Right ventricle myocardium inferior (tissue), 1 donor: ENCODE results near the gene ZNF445. TPM values are rescaled to one million over a fixed set of nuclear protein-coding genes. Genes with fewer than 3 reads are reported as not detected.
"Not testable (repeated sequence)": the region's sequence is repeated elsewhere in the genome, so short reads cannot be mapped to it uniquely, and the experiment has no call there.

Source experiments
- ATAC-seq: fragments of 200-7000 bp; cut with Tn5 transposase; one replicate; pipeline ENCODE4 v1.9.1; 2020; ENCODE audit warnings: mild to moderate bottlenecking, moderate library complexity
- DNase-seq: peaks from one replicate; pipeline ENCODE4 v3.0.0; 2021; ENCODE audit errors: missing footprints
- intact Hi-C: fragments of 100-400 bp; cut with DNase I; formaldehyde crosslinking; loops from one replicate; pipeline ENCODE4 v1.11.0; 2022
- total RNA-seq: library from RNA; stranded (reverse); fragmentation: NEBNext Ultra II Directional; extraction: Animal tissue kit (Norgen Biotek cat#: 25700); gene quantifications from one replicate; pipeline ENCODE4 v1.2.1, GENCODE V29; 2021
- donor health status: DM: no; HTN: yes; CAD: no; lungs with severe emphysema.

Gene ZNF445
- total RNA-seq, 1 donor from 2014 or later = 12.7 TPM

DNA sequence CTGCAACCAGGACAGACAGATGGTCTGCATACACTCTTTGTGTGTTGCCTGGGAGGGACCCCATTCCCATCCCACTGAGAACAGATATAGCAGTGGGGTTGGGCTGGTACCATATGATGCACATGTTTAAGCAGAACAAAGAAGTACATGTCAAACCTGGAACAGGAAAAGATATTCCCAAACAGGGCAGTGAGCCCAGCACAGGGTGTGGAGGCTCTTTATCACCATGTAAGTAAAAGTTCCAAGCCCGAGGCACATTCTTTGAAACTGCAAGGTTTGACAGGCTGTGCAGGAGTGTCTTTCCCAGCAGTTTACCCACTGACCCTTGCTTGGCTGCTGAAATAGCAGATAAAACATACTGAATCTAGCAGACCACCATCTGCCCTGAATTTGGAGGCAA is 5.3 kb upstream of the ZNF445 start:
- ATAC-seq (no peak), DNase-seq (no peak)
- intact Hi-C loops = no loop called here

DNA sequence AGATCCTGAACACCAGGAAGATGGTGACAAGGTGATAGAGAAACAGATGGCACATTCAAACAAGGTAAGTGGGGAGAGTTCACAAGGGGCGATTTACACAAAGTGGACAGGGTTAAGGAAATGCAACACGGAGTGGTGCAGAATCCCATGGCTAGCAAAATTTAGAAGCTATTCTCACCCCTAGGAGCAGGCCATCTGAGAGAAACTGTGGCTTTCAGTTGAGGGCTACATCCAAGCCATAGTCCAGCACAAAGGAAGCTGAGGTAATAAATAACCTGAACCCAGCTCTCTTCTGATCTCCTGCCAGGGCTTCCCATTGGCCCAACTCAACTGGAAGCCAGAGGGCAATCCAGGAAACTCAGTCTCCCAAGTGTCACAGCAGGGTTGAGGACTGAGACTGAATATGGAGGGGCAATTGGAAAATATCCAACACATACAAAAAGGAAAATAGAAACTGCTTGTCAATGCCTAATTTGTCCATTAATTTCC is 1.2 kb upstream of the ZNF445 start:
- ATAC-seq = no peak
- intact Hi-C loops = loop anchor here (2.0 to 5.0 kb wide), 2 partner anchors 40 to 156 kb away; no protein-coding TSS in a partner anchor
- DNase-seq = no peak

DNA sequence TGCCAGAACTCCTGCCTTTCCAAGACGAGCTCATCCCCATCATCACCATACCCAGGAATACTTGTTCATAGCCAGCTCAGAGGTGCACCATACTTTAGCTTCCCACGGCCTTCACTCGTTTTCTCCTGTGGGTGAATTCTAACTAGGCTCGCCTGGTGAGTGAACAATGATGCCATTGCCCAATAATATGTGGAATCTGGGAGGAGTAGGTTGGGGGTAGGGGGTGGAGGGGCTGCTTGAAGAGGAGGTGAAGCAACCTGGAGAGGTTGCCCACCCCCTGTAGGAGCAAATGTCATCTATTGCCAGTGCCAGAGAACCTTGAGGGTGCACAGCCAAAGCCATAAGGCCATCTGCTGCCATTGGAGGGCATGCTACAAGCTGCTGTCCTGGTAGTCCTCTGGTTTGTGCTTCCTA is 592 bp upstream of the ZNF445 start:
- intact Hi-C loops = loop anchor here (2.0 to 5.0 kb wide), 2 partner anchors 39 to 156 kb away; no protein-coding TSS in a partner anchor
- DNase-seq (no peak), ATAC-seq (no peak)

DNA sequence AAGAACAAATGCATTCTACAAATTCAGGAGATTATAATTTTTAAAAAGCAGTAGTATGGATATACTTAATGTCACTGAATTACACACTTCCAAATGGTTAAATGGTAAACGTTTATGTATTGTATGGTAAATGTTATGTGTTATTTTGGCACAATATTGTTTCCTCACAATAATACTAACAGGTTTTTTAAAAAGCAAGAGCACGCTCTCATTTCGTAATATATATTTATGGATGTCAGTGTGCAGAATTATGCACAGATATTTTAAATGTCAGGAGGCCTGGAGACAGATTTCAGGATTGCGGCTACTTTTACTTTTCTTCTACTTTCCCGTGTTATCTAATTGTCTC is 533 bp downstream of the ZNF445 start:
- DNase-seq = no peak
- intact Hi-C loops = loop anchor here (5.0 kb wide), 1 partner anchor 155 kb away; no protein-coding TSS in a partner anchor
- ATAC-seq = no peak

DNA sequence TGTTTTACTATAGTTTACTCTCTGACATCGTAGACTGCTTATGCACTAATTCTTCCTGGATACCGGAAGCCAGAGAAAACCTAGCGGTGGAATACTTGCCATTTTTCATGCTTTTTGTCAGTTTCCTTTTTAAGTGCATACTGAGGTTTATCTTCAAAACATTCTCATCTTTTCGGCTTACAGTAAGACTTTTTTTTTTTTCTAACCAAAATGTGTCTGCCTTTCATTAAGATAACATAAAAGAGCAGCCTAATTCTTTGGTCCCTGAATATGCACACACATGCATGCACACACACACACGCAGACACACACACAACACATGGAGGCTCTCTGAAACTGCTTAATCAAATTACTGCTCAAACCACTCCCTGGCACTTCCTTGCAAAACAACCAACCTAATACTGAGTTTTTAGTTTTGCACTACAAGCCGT is 1.3 kb downstream of the ZNF445 start:
- DNase-seq (no peak), ATAC-seq (no peak)
- intact Hi-C loops = loop anchor here (5.0 kb wide), 1 partner anchor 154 kb away; no protein-coding TSS in a partner anchor

DNA sequence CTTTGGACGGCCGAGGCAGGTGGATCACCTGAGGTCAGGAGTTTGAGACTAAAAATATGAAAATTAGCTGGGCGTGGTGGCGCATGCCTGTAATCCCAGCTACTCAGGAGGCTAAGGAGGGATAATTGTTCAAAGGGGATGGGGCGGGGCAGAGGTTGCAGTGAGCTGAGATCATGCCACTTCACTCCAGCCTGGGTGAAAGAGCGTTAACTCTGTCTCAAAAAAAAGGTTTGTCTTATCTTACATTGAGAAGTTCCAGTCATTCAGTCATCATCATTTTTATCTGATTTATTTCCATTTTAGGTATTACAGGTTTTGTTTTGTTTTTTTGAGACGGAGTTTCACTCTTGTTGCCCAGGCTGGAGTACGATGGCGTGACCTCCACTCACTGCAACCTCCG is 2.6 kb downstream of the ZNF445 start:
- intact Hi-C loops = loop anchor here (5.0 kb wide), 1 partner anchor 153 kb away; no protein-coding TSS in a partner anchor
- not testable (repeated sequence) for ATAC-seq, DNase-seq

DNA sequence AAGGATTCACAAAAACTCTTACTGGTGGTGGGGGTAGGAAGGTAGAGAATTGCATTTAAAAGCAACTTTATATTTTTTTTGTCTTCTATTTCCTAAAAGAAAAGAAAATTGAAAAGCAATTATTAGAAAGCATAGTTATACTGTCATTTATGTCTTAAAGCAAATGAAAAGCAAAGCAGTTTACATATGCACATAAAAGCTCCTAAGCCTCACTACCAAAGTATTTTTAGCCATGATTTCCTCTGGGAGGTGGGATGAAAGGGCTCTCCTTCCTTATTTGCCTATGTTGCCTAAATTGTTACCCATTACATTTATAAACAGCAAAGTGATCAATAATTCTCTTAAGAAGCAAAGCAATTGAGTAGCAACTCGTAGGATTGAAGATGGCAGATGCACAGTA is 7.0 kb downstream of the ZNF445 start:
- DNase-seq (no peak), ATAC-seq (no peak)
- intact Hi-C loops = no loop called here

DNA sequence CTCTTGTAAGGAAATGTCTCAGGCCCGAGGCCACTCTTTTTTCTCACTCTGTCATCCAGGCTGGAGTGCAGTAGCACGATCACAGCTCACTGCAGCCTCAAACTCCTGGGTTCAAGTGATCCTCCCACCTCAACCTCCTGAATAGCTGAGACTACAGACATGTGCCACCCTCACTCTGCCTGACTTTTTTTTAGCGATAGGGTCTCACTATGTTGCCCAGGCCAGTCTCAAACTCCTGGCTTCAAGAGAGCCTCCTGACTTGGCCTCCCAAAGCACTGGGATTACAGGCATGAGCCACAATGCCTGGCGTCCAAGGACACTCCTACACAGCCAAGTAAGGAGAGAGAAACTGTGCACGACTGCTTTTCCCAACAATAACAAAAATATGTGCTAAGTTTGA is 7.6 kb downstream of the ZNF445 start:
- intact Hi-C loops = no loop called here
- DNase-seq (no peak), ATAC-seq (no peak)

DNA sequence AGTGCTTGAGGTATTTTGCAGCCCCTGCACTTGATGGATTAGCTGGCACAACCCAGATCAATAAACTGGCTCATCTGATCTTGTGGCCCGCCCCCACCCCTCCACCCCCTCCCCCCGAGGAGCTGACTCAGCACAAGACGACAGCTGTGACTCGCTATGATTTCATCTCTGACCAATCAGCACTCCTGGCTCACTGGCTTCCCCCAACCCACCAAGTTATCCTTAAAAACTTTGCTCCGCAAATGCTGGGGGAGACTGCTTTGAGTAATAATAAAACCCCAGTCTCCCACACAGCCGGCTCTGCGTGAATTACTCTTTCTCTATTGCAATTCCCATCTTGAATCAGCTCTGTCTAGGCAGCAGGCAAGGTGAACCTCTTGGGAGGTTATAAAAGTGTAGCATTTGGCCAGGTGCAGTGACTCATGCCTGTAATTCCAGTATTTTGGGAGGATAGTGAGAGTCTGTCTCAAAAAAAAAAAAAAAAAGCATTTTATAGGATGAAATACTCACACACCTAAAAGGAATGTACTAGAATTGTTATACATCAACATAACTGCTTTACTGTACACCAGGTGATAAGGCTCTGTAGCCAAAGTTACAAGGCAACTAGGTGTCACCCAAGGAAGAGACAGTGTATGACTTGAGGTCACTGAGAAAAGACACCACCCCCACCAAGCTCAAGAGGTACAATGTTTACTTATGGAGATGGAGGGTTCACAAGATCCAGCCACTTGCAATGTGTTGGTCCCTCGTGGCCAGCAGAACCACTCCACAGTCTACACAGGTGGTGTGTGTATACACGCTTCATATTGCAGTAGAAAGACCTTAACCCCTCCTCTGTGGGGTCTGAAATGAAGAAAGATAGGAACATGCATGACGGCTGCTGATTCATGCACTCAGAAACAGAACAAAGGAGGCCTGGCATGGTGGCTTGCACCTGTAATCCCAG is 8.6 kb downstream of the ZNF445 start:
- DNase-seq (no peak), ATAC-seq (no peak)
- intact Hi-C loops = no loop called here

DNA sequence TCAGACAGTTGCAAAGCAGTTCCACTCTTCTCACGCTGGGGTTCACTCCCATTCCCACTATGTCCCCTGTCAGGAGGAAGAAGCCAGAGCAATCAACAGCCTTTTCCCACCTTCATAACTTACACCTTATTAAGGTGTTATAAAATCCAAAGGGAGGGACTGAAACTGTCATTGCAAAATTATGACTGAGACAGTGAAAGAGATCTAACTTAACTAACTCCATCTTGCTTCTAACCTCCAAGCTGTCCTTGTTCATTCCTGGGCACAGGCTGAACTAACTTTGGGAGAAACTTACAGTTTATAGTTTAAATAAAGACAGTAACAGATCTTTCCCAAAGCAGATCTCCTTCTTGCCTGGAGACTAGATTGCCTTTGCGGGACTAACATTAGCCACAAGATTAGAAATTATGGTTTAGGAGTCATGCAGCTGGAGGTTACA is 9.4 kb downstream of the ZNF445 start:
- intact Hi-C loops, ATAC-seq, DNase-seq: not testable (repeated sequence)

DNA sequence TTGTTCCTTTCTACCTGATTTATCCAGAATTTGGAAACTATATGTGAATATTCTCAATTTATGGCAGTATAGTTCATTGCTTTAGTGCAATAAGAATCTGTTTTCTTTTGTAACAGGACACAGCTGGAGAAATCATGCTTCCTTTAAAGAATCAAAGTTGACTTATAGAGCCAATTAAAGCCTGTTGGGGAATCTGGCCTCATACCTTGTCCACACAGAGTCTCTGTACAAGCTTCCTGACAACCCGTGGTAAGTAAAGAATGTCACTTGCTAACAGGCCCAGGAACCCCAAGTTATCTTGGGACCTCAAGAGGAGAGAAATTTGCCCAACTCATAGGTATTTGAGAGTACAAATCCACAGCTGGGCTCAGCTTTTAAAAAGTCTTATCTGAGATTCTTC is 10.2 kb downstream of the ZNF445 start:
- intact Hi-C loops = no loop called here
- no peak for ATAC-seq
- DNase-seq = no peak

DNA sequence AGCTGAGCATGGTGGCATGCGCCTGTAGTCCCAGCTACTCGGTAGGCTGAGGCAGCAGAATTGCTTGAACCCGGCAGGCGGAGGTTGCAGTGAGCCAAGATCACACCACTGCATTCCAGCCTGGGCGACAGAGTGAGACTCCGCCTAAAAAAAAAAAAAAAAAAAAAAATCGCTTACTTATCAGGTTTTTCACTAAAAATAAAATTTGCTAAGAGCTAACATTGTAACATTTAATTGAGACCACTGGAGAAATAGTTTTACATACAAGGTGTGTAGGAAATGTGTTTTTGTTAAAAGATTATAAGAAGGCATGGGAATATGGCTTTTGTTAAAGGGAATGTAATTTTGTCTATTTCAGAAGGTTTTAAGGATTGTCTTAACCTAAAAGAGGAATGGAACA is 12.6 kb downstream of the ZNF445 start:
- ATAC-seq, intact Hi-C loops, DNase-seq: not testable (repeated sequence)

DNA sequence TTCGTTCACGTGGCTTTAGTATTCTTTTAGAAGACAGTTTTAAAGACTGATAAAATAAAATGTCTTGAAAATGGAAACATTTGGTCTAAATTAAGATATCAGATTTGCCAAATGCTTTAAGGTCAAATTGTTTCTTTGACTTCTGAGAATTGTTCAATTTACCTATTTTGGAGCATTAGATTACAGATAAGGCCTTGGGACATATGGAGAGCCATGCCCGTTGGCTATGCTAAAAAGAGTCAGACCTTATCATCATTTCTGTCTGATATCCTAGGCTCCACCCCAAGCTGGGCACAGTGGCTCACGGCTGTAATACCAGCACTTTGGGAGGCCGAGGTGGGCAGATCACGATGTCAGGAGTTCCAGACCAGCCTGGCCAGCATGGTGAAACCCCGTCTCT is 13.0 kb downstream of the ZNF445 start:
- DNase-seq (no peak), ATAC-seq (no peak)
- intact Hi-C loops = no loop called here

DNA sequence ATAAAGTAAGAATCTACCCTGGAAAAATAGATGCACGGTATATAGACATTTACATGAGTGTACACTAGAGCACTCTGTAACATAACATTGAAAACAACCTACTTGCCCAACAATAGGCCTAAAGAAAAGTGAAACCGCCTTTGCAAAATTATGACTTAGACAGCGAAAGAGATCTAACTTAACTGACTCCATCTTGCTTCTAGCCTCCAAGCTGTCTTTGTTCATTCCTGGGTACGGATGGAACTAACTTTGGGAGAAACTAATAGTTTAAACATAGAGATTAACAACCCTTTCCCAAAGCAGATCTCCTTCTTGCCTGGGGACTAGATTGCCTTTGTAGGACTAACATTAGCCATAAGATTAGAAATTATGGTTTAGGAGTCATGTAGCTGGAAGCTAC is 17.4 kb downstream of the ZNF445 start:
- DNase-seq, ATAC-seq, intact Hi-C loops: not testable (repeated sequence)

DNA sequence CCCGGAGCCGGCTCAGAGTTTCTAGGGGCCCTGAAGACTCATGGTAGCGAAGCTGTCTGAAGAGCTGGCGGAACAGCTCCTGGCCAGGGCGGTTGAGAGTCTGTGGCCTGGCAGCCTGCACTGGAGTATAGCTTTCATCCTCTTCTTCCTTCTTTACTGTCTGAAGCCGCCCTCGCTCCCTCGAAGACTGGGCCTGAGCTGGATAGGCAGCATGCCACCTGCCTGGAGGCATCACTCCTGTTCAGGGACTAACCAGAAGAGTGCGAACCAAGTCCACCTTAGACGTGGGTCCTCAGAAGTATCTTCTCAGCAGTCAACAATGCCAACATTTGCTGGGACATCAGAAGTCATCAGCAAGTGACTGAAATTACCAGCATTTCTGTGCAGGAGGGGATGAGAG is 22.2 kb downstream of the ZNF445 start:
- intact Hi-C loops = no loop called here
- no peak for ATAC-seq
- DNase-seq = no peak

DNA sequence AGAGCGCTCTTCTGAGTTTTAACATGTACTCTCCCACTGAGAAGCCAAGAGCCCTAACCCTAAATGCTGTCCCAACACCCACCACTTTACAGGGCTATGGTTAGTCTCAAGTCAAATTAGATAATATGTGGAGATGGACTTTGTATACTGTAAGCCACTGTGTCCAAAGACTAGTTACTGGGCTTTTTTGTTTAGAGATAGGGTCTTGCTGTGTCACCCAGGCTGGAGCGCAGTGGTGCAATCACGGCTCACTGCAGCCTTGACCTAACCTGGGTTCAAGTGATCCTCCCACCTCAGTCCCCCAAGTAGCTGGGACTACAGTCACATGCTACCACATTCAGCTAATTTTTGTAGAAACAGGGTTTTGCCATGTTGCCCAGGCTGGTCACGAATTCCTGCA is 23.2 kb downstream of the ZNF445 start:
- intact Hi-C loops = no loop called here
- DNase-seq (no peak), ATAC-seq (no peak)

DNA sequence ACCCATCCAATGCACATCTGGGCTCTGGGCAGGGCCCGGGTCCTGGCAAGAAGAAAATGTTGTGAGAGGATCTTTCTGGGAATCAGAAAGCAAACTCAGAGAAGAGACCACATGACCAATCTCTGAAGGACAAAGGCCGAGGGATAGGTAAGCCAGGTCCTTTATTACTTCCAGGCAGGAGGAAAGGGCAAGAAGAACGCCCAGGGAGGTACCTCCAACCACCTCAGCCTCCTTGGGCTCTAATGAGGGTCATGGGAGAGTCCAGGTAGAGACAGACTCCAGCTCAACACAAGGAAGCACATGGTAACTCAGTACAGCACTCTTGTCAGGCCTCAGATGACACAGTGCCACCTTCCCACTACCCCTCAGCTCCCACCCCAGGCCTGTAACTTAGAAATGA is 26.0 kb downstream of the ZNF445 start:
- ATAC-seq (no peak), DNase-seq (no peak)
- intact Hi-C loops = no loop called here

DNA sequence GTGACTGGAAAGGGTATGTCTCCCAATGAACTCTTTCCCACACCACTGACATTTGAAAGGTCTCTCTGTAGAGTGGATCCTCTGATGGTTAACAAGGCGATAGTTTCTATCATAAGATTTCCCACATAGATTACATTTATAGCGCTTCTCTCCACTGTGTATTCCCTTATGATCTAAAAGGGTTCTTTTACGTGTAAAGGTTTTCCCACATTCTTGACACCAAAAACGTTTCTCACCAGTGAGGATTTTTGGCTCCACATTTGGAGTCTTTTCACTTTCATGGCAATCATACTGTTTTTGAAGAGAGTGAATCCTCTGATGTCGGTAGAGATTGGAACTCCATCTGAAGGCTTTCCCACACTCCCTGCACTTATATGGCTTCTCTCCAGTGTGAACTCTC is 30.5 kb downstream of the ZNF445 start:
- ATAC-seq = no peak
- DNase-seq = no peak
- intact Hi-C loops = no loop called here

DNA sequence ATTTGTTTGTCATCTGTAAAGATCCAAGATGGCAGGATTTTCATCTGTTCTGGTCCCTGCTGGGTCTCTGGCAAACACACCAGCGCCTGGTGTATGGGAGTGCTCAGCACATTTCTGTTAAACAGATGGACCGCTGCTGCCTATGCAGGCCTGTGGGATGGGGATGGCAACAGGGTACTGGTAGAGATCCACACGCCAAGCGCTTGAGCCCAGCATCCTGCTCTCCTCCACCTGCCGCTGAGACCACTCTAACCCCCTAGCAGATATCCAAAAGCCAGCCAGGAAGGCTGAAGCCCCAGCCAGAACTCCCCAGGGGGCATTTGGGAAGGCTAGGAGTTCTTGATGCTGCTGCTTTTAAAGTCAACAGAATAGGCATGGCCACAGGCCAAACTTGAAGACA is 31.7 kb downstream of the ZNF445 start:
- no peak for ATAC-seq
- DNase-seq = no peak
- intact Hi-C loops = no loop called here
